ENCODE results near the gene ADAMTSL2.

DNA sequence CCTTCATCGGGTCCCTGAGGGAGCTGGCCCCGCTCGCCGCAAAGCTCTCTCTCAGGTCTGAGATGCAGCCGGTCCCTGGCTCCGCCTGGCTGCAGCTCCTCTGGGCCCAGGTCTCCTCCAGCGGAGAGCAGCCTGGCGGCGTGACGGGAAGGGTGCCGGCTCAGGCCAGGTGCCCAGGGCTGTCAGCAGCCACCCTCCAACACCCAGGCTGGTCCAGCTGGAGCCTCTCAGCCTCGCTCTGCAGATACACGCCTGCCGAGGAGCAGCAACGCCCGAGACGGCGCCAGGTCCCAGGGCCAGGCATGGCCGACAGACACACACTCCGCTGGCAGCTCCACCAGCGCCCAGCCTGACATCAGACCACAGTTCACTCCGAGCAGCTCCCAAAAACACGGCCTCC, 49.1 kb downstream of the ADAMTSL2 start:
- TF ChIP-seq, protein P1, sequence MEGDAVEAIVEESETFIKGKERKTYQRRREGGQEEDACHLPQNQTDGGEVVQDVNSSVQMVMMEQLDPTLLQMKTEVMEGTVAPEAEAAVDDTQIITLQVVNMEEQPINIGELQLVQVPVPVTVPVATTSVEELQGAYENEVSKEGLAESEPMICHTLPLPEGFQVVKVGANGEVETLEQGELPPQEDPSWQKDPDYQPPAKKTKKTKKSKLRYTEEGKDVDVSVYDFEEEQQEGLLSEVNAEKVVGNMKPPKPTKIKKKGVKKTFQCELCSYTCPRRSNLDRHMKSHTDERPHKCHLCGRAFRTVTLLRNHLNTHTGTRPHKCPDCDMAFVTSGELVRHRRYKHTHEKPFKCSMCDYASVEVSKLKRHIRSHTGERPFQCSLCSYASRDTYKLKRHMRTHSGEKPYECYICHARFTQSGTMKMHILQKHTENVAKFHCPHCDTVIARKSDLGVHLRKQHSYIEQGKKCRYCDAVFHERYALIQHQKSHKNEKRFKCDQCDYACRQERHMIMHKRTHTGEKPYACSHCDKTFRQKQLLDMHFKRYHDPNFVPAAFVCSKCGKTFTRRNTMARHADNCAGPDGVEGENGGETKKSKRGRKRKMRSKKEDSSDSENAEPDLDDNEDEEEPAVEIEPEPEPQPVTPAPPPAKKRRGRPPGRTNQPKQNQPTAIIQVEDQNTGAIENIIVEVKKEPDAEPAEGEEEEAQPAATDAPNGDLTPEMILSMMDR (IDR thresholded peaks at IDR 0.05; ENCODE audit: low read depth, low read length): no peak
- no peak for TF ChIP-seq EZH2phosphoT487 (IDR thresholded peaks at IDR 0.05; ENCODE audit: low read depth)
